Activated CD8-positive, alpha-beta memory T cell treated with anti-CD3 and anti-CD28 coated beads for 36 hours (primary cell): ENCODE data around the gene ZEB2. TPM values are rescaled to one million over a fixed set of nuclear protein-coding genes. Genes with fewer than 3 reads are reported as not detected.

Source experiments
- CTCF ChIA-PET: fragments of 350-600 bp; sonication (Branson Sonifier 250); formaldehyde crosslinking; loops from one replicate; lab custom pipeline; 2021; ENCODE audit warnings: antibody characterized with exemption; lab: Charles Lee
- POLR2A ChIA-PET: fragments of 350-600 bp; sonication (Branson Sonifier 250); formaldehyde crosslinking; loops from one replicate; lab custom pipeline; 2021; ENCODE audit warnings: antibody characterized with exemption; lab: Charles Lee
- total RNA-seq, 2 experiments: library from RNA; stranded (reverse); gene quantifications; one replicate each; pipeline ENCODE4 v1.2.3, GENCODE V29; 2021

The ZEB2 gene
- total RNA-seq, 2 experiments from 2014 or later: 35.0 to 37.2 TPM

DNA sequence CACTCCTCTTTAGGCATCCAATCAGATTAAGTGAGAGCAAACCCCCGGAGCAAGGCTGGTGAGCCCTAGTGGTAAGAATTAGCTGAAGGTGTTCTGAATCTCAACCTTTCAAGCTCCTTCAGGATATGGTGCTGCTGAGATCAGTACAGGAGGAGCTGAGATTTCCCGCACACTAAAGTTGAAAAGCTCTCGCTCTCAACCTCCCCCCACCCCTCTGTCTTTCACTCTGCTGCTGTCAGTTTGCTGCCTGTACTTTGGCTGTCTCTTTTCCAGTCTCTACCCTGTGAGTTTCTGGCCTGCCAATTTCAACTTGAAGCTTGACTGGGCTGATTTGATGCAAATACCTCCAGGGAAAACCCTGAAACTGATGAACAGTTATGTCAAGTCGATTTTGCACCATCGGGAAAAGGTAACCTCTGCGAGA is 15.7 kb downstream of the ZEB2 start:
- CTCF ChIA-PET: no interaction called here
- POLR2A ChIA-PET: no interaction called here

DNA sequence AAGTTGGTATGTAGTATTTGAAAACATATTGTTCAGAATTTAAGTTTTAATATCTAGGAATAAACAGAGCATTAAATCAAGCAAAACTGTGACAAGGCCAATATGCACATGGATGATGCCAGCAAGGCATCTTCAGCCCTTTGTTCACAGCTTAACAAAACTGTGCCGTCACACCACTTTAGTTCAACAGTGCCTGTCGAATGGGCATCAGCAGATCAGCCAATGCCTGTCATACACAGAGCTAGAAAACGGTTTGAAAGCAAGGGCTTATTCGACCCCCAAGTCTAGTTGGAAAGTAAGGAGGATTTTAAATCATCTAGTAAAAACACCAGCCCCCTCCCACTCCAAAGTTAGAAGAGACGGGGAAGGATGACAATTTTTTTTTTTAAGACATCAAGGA is 16.7 kb downstream of the ZEB2 start:
- CTCF ChIA-PET: no interaction called here
- POLR2A ChIA-PET: no interaction called here

DNA sequence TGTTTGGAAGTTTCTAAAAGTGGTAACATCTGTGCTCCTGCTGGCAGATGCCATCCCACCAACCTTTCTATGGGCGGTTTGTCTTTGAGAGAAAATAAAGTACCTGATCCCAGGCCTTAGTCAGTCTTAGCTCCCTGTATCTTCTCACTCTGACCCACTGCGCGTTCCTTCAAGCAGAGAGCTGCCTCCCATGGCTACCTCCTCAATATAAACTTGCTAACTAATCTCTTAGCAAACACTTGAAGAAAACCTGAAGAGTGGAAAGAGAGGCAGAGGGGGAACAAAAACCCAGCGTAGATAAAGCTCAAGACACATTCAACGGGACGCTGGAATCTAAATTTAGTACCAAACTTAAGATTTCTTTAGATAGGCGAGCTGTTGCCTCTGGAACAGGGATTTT is 17.6 kb downstream of the ZEB2 start:
- ChIA-PET CTCF (no interaction called here), POLR2A (no interaction called here)

DNA sequence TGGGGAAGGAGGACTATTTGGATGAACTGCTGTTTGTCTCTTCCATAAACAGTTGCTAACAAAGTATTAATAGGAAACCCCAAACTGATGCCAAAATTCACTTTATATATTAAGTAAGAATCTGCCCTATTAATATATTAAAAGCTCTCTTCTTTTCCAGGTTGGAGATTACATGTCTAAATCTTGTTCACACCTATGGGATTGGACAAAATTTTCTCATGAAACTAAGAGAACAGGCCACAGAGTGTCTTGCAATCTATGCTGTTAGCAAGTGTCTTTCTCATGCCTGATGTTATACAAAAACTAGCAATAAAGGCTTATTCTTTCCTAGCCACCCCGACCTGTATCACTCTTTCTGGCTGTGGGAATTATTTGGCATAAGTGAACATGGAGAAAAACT is 18.3 kb downstream of the ZEB2 start:
- ChIA-PET CTCF (no interaction called here), POLR2A (no interaction called here)

DNA sequence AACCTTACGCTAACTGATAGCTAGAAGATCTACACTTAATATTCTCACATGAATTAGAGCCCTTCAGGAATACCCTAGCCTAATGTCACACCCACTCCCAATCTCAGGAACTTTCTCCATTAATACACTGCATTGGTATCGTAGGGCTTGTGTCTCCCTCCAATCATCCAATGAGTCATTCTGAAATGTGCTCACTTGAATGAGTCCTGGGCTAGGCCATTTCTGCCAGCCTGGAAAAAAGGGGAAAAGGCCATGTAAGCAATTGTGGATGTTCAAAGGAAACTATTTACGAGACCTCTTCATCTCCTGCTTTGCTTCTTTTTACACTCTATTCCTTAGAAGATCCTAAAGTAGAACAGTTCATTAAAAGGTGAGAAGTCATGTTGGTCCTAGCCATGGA is 18.8 kb downstream of the ZEB2 start:
- CTCF ChIA-PET: no interaction called here
- POLR2A ChIA-PET: interaction anchor here (1.0 kb wide), 1 partner anchor 9 kb away, joined by 6 read pairs; no protein-coding TSS in a partner anchor

DNA sequence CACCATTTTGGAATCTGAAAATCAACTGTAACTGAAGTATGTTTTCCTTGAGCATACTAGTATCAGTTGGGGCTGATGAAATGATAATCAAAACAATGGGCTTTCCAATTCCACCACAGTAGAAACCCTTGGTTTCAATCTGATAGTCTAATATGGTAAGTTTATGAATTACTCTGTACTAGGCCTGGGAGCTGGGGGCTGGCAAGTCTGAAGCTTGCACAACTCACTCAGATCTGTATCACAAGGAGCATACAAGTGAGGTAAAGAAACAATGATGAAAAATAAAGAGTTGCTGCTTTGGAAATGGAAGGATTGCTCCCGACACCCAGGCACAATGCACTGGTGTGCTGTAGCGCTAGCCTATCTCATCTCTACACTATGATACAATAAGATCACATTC is 19.4 kb downstream of the ZEB2 start:
- CTCF ChIA-PET: no interaction called here
- POLR2A ChIA-PET: interaction anchor here (1.0 kb wide), 1 partner anchor 10 kb away, joined by 6 read pairs; no protein-coding TSS in a partner anchor

DNA sequence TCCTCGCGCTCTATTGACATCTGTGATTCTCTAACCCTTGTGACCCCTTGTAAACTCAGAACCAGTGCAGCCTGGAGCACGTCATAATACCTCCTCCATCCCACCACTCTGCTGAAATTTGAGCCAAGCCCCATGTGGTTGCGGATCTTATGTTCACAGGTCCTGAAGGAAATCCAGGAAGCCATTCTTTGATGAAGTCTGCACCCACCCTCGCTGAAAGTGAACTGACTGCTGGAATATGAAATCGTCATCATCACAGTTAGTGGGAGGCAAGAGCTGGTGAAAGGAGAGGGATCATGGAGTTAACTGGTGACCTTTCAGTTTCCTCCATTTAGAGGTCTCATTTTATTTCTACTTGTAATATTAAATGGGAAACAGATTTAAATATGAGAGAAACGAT is 21.6 kb downstream of the ZEB2 start:
- POLR2A ChIA-PET: no interaction called here
- CTCF ChIA-PET: no interaction called here

DNA sequence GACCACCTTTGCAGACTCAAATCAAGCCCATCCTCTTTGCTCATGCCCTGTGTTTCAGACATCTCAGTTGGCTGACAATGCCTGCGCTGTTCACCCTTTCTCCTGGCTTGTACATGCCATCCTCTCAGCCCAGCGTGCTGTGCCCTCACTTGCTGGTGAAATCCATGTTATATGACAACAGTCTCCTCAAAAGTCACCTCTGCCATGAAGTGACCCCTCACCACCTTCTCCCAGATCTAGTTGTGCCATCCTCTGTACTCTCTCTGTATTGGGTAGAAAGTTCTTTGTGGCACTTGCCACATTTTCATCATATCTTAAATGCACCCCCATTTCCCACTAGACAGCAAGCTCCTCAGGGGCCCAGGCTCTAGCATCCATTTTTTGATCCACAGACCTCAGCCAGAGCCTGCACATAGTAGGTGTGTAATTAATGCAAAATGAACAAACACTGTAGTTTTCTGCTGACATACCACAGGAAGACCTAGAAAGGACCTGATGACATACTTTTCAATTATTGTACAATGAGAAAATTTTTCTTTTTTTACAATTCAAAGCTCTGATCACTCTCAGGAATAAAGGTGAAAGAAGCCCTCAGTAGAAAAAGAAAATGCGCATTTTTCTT is 22.8 kb downstream of the ZEB2 start:
- CTCF ChIA-PET: interaction anchor here (0.8 kb wide), 1 partner anchor 19 kb away, joined by 3 read pairs; no protein-coding TSS in a partner anchor

DNA sequence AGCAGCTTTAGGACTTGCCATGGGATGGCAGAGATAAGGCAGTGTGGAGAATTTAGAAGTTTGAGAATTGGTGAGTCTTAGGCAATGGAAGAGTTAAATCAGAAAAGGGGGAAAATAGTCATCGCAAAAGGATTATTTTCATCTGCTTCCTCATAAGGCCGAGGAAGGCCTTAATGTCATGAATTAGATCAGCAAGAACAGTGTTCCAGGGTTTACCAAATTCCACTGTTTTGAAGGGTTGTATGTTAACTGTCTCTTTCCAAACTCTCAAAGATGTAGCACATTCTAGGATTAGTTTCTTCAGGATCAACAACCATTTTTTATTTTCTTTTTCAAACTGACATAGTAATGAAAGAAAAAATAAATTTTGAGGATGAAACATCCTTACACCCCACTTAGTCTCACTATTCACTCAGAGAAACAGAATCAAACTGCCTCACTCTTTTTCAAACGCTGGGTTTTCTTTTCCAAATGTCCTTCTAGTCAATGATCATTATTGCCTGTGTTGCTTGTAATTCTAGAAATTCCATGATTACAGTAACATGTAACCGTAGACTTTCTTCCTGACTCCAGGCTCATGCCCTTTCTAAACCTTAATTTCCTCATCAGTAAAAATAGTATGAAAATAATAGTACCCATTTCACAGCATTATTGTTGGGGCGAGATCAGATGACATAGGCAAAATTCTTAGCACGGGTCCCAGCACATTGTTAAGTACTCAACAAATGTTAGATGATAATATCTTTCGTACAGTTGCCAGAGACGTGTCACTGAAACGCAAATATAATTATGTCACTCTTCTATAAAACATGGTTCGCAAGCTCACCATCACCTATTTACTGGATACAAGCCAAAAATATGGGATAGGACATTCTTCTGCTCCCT is 23.6 kb downstream of the ZEB2 start:
- POLR2A ChIA-PET: no interaction called here
- CTCF ChIA-PET: interaction anchor here (1.5 kb wide), 1 partner anchor 27 kb away, joined by 3 read pairs; no protein-coding TSS in a partner anchor

More for the DNA sequence above, 22.8 kb downstream of the ZEB2 start:
- POLR2A ChIA-PET: no interaction called here

DNA sequence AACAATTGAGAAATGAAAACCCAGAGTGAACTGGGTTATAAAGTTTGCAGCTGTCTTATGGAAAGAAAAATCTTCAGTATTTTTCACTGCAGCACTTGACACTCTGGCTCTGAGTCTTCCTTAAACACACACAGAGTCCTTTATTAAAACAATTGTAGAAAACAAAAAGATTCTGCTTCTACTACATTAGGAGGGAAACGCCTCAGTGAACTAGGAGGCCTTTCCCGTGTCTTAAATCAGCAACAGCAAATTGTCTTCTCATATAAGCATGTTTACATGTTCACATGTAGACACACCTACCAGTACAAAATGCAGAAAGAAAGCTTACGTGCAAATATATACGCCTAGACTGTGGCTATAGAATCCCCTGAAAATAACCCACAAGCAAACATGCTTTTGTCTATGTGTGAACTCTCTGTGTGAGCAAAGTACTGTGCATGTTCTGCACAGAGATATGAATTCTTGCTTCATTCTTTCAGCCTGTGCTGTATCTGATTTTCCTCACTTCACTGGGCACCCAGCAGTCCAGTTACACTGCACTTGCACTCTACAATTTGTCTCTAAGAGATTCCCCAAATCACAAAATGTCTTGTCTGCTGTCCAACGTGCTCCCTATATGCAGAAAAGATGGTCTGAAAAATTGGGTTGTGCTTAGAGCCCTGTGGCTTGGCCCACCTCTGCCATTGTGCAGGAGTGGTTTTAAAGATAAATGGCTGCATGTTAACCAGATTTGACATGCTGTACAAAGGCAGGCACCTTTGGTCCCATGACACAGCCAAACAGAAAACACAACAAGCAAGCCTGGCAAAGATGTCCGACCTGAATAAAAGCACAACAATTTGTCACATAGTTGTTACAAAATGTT is 24.5 kb downstream of the ZEB2 start:
- ChIA-PET POLR2A (no interaction called here), CTCF (interaction anchor here (1.5 kb wide), 1 partner anchor 26 kb away, joined by 3 read pairs; no protein-coding TSS in a partner anchor)

DNA sequence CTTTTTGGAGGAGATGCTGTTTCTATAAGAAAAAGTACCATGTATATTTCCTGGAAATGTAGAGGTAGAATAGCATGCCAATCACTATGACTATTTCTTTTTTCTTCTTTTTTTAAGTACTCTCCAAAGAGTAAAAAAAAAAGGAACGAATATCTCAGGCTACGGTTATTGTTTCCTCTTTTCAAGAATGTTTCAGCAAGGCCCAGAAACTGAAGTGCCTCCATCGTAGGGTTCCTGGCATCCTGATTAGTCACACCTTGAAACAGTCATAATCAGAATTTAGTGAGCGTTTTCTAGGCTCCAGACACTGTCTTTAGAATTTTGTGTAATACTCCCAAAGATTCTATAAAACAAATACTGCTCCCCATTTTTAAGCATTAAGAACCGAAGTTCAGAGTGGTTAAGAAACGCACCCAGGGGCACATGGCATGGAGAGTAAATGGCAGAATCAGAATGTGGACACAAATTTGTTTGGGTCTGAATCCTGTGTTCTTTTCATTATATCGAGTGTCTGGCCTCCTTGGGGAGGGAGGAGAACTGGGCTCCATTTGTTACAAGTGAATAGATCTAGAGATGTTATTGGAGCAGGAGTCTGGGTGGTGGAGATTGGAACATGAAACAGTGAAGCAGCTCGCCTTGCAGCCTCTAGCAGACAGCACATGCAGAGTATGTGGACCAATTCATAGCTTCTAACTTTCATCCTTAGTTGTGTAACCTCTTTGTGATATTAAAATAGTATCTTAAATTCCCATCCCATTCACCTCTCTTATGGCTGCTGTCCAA is 26.7 kb downstream of the ZEB2 start:
- ChIA-PET POLR2A (no interaction called here), CTCF (interaction anchor here (0.6 kb wide), 1 partner anchor 250 kb away, joined by 4 read pairs; no protein-coding TSS in a partner anchor)

DNA sequence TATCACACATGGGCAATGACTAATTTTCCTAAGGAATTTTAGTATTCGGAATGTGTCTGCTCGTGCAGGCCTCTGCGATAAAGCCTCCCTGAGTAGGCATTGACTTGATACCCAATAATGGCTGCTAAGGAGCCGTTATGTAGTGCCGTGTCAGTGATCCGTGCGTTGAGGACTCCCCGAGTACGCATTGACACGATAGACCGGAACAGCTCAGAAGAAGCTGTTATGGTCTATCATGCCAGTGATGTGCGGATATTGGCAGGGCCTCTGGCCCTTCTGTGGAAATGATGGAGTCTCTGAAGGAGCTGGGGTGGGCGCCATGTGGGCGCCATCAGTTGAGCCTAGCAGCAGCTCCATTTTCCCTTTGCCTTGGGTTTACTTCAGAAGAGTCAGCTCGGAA is 29.1 kb downstream of the ZEB2 start:
- CTCF ChIA-PET: no interaction called here
- POLR2A ChIA-PET: interaction anchor here (0.7 kb wide), 1 partner anchor 41 kb away, joined by 7 read pairs; no protein-coding TSS in a partner anchor

DNA sequence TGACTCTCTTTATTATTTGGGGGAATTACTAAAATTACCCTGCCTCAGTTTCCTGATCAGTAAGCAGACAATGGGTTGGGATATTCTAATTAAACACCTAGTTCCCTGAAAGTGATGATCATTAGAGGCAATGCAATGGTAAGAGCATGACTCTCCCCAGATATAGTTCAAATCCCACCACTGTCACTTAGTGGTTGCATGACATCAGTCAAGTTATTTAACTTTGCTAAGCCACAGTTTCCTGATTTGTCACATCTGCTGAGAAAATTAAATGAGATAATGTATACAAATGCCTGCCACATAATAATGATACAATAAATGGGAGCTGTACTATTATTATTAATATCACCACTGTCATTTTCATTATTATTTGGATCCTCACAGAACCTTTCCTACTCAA is 29.9 kb downstream of the ZEB2 start:
- CTCF ChIA-PET: interaction anchor here (0.6 kb wide), 1 partner anchor 38 kb away, joined by 5 read pairs; no protein-coding TSS in a partner anchor
- POLR2A ChIA-PET: interaction anchor here (0.5 to 0.6 kb wide), 2 partner anchors 20 to 1406 kb away, joined by 3 to 4 read pairs; no protein-coding TSS in a partner anchor

DNA sequence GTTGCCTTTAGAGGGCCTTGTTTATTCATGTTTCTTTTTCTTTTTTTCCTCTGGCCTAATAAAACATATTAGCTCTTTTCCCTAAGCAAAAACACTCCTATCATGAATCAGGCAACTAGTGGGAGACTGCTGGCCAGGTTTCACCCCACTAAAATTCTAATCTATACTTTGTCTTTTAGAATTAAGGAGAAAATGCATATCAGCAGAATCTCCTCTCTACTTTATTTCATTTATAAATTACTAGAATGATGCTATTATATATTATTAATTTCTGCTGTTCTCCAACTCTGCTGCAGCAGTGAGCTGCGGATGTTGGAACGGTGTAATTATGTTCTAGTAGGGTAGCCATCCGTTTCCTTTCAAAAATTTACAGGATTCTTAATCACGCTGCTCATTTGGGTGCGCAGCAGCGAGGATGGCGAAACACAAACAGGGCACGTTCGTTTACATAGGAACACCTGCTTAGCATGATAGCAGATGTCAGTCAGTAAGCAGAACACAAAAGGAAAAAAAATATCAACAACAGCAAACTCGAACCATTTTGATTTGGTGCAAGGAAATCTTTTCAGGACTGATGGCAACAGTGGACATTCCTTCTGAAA is 30.5 kb downstream of the ZEB2 start:
- ChIA-PET CTCF (interaction anchor here (0.9 kb wide), 1 partner anchor 212 kb away, joined by 3 read pairs; no protein-coding TSS in a partner anchor), POLR2A (interaction anchor here (0.6 kb wide), 1 partner anchor 21 kb away, joined by 3 read pairs; no protein-coding TSS in a partner anchor)

DNA sequence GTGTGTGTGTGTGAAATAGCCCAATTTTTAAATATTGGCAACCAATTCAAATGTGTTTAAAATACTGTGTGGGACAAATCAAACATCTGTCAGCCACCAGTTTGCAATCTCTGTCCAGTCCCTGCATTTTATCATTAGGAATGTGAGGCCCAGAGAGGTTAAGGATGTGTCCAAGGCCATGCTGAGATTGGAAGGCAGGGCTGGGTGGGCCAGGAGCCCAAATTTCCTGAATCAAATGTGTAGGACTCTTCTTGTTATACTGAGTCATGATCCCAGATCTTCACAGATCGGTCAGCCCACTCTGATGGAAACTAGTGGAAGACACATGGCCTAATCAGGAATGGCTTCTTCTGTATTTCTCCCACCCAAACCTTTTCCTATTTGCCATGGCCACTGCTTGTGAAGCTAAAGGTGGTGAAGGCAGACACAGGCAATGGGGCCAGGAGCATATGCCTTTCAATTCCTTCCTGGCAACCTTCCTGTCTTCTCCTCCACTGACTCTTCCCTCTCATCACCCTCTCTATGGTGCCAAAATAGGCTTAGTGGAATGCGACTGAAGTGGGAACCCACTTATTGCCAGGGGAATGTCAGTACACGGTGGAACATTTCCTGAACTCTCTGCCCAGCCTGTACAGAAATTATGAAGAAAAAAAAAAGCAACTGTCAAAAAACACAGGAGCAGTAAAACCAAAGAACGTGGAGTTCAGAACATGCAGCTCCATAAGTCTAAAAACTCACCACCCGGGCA is 35.5 kb downstream of the ZEB2 start:
- POLR2A ChIA-PET: no interaction called here

DNA sequence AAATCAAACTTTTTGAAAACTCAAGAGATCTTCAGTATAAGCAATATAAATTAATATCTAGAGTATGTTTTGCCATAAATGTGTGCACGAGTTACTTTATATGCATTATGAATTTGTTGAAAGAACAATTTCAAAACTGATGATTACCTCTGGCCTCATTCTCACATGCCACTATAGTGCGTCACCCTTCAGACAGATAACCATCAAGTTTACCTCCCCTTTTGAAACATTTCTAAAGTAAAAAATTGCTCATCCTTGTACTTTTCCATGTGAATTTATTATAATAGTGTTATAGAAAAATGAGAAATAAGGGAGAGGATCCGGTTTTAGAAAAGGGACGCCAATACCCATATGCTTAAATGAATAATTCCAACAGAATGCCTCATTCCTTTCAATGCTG is 38.3 kb downstream of the ZEB2 start:
- ChIA-PET CTCF (no interaction called here), POLR2A (interaction anchor here (0.6 kb wide), 1 partner anchor 10 kb away, joined by 5 read pairs; no protein-coding TSS in a partner anchor)

More for the DNA sequence above, 35.5 kb downstream of the ZEB2 start:
- CTCF ChIA-PET: no interaction called here

DNA sequence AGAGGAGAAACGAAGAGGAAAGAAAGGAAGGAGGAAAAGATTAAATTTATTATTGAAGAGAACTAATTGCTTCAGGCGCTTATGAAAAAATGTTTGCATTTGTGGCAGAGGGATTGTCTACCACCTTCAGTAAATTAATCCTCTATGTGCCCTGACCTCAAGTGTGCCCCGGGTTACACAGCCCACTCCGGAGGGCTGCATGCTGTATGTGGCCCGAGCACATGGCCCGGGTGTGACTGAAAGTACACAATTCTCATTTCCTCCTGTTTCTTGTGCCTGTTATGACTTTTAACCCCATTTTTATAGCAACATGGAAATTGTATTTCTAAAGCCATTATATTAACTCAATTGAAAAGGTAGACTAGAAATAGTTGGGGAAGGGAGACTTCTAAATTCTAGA is 38.8 kb downstream of the ZEB2 start:
- POLR2A ChIA-PET: no interaction called here

More for the DNA sequence above, 38.8 kb downstream of the ZEB2 start:
- CTCF ChIA-PET: no interaction called here
